ENCODE data around the gene UBTD2. TPM values are rescaled to one million over a fixed set of nuclear protein-coding genes. Genes with fewer than 3 reads are reported as not detected.
"Not testable (repeated sequence)": the region's sequence is repeated elsewhere in the genome, so short reads cannot be mapped to it uniquely, and the experiment has no call there.

Gene UBTD2
- total RNA-seq, 1 experiment from 2014 or later: 42.6 TPM

- H3K27me3 Mint-ChIP-seq (ENCODE audit: low read depth): no peaks in the 10 kb centered on the region
- no peak overlapping the region for H2BK15ac ChIP-seq (ENCODE audit: low read depth, low read length)
- H3K4me2 ChIP-seq (ENCODE audit: insufficient read depth, insufficient read length, low read length): no peak overlapping the region
- H4K5ac ChIP-seq (ENCODE audit: insufficient read length, low read depth, low read length): no peak overlapping the region
- H3K4ac ChIP-seq (ENCODE audit: low read depth, low read length): no peak overlapping the region
- H3K9ac ChIP-seq (ENCODE audit: extremely low read depth, insufficient read length, low read length): no peak overlapping the region
- H3K27me3 ChIP-seq (ENCODE audit: insufficient read depth, low read length): no peaks in the 10 kb centered on the region
- no peaks in the 10 kb centered on the region for H3K79me1 ChIP-seq (ENCODE audit: insufficient read depth, low read depth, low read length, poor library complexity, severe bottlenecking)
- H4K8ac ChIP-seq (replicated peaks; ENCODE audit: insufficient read length, low read depth, low read length): no peak overlapping the region
- H3K4me1 ChIP-seq (ENCODE audit: insufficient read depth, low read length): peaks cover 2% of the 10 kb centered on the region; the same call in 1 of the 2 replicates
- no peaks in the 10 kb centered on the region for H3K23me2 ChIP-seq (ENCODE audit: insufficient read length, low read depth, low read length, poor library complexity, severe bottlenecking)
- no peak overlapping the region for H2BK12ac ChIP-seq (ENCODE audit: insufficient read length, low read depth, low read length)
- H3K14ac ChIP-seq (ENCODE audit: insufficient read depth, low read length): no peak overlapping the region
- DNase-seq: no peak
- H3K36me3 Mint-ChIP-seq (ENCODE audit: insufficient read depth in 1 of 3, low read depth in 3 of 3): no peaks in the 10 kb centered on the region
- H2BK120ac ChIP-seq (ENCODE audit: low read depth, low read length, poor library complexity, severe bottlenecking): no peak overlapping the region
- no peak overlapping the region for H3K4me3 Mint-ChIP-seq
- H3K27ac ChIP-seq (ENCODE audit: insufficient read length, low read depth, low read length): no peak overlapping the region
- H3K27ac Mint-ChIP-seq: no peak overlapping the region
- no peak overlapping the region for H3K23ac ChIP-seq (ENCODE audit: insufficient read length, low read depth, low read length)
- H3K9me3 Mint-ChIP-seq: no peaks in the 10 kb centered on the region
- no peak overlapping the region for H4K91ac ChIP-seq (ENCODE audit: insufficient read length, low read depth, low read length)
- no peak overlapping the region for H3K56ac ChIP-seq (ENCODE audit: insufficient read length, low read depth, low read length)
- peaks cover 18 to 21% of the 10 kb centered on the region in 2 experiments for H3K4me1 Mint-ChIP-seq
- WGBS (ENCODE audit: extremely low coverage, insufficient read length, low lambda C conversion rate): no CpG with 5 or more reads among the region's 4 CpGs
- no peak overlapping the region for H2BK20ac ChIP-seq (ENCODE audit: low read depth, low read length, poor library complexity, severe bottlenecking)
- H2AK5ac ChIP-seq (ENCODE audit: insufficient read length, low read length): no peak overlapping the region
- no peak overlapping the region for H2AFZ ChIP-seq (ENCODE audit: low read length)
- no peak overlapping the region for H2BK5ac ChIP-seq (ENCODE audit: insufficient read length, low read length)
- H3K79me2 ChIP-seq (ENCODE audit: insufficient read depth, low read length): no peaks in the 10 kb centered on the region
- no peak for TF ChIP-seq CTCF (conservative IDR thresholded peaks at IDR 0.05)
- H3K9me3 ChIP-seq (ENCODE audit: control insufficient read depth, low read depth, low read length): no peaks in the 10 kb centered on the region
- no peak overlapping the region for H3T11ph ChIP-seq (ENCODE audit: low read length)
- H3K18ac ChIP-seq (ENCODE audit: insufficient read length, low read depth, low read length): no peak overlapping the region
- H4K20me1 ChIP-seq (ENCODE audit: control insufficient read depth, insufficient read depth, insufficient read length): no peaks in the 10 kb centered on the region
These were observed 4.9 kb upstream of the UBTD2 start for GRCh38 chr5:172288465-172288864.

GRCh38 chr5:172287140-172287539, 3.6 kb upstream of the UBTD2 start:
- H3K36me3 Mint-ChIP-seq (ENCODE audit: insufficient read depth in 1 of 3, low read depth in 3 of 3); H2AK5ac ChIP-seq (ENCODE audit: insufficient read length, low read length); H3K27me3 Mint-ChIP-seq (ENCODE audit: low read depth); H4K8ac ChIP-seq (replicated peaks; ENCODE audit: insufficient read length, low read depth, low read length); H3K56ac ChIP-seq (ENCODE audit: insufficient read length, low read depth, low read length); H3K4ac ChIP-seq (ENCODE audit: low read depth, low read length); H3T11ph ChIP-seq (ENCODE audit: low read length); H2BK5ac ChIP-seq (ENCODE audit: insufficient read length, low read length); H4K20me1 ChIP-seq (ENCODE audit: control insufficient read depth, insufficient read depth, insufficient read length); H2AFZ ChIP-seq (ENCODE audit: low read length); H2BK12ac ChIP-seq (ENCODE audit: insufficient read length, low read depth, low read length); H3K27me3 ChIP-seq (ENCODE audit: insufficient read depth, low read length); H3K18ac ChIP-seq (ENCODE audit: insufficient read length, low read depth, low read length); H3K23ac ChIP-seq (ENCODE audit: insufficient read length, low read depth, low read length); H3K9ac ChIP-seq (ENCODE audit: extremely low read depth, insufficient read length, low read length); H3K4me2 ChIP-seq (ENCODE audit: insufficient read depth, insufficient read length, low read length); H2BK20ac ChIP-seq (ENCODE audit: low read depth, low read length, poor library complexity, severe bottlenecking); H2BK120ac ChIP-seq (ENCODE audit: low read depth, low read length, poor library complexity, severe bottlenecking); H3K27ac ChIP-seq (ENCODE audit: insufficient read length, low read depth, low read length); H2BK15ac ChIP-seq (ENCODE audit: low read depth, low read length); DNase-seq; H3K9me3 Mint-ChIP-seq; H3K23me2 ChIP-seq (ENCODE audit: insufficient read length, low read depth, low read length, poor library complexity, severe bottlenecking); H3K4me1 ChIP-seq (ENCODE audit: insufficient read depth, low read length); H3K79me1 ChIP-seq (ENCODE audit: insufficient read depth, low read depth, low read length, poor library complexity, severe bottlenecking); H3K4me3 Mint-ChIP-seq; H4K5ac ChIP-seq (ENCODE audit: insufficient read length, low read depth, low read length); H3K14ac ChIP-seq (ENCODE audit: insufficient read depth, low read length); H3K9me3 ChIP-seq (ENCODE audit: control insufficient read depth, low read depth, low read length); H4K91ac ChIP-seq (ENCODE audit: insufficient read length, low read depth, low read length); H3K27ac Mint-ChIP-seq; H3K79me2 ChIP-seq (ENCODE audit: insufficient read depth, low read length): not testable (repeated sequence)
- peaks cover 18 to 23% of the 10 kb centered on the region in 2 experiments for H3K4me1 Mint-ChIP-seq
- no CpG with 5 or more reads among the region's 3 CpGs for WGBS (ENCODE audit: extremely low coverage, insufficient read length, low lambda C conversion rate)
